HepG2 (cell line): ENCODE results near the gene PPIB. TPM values are rescaled to one million over a fixed set of nuclear protein-coding genes. Genes with fewer than 3 reads are reported as not detected.

Source experiments
- AKAP8 ChIP-seq: sonication (generic); formaldehyde crosslinking; IDR thresholded peaks from 2 replicates; pipeline ENCODE4 v1.5.1; 2020; ENCODE audit warnings: mild to moderate bottlenecking, missing genetic modification reagents
- ARID2 ChIP-seq: sonication (generic); formaldehyde crosslinking; IDR thresholded peaks from 2 replicates; pipeline ENCODE4 v1.8.1; 2022; ENCODE audit warnings: mild to moderate bottlenecking, missing genetic modification reagents, borderline replicate concordance
- BORCS8-MEF2B ChIP-seq: sonication (generic); formaldehyde crosslinking; IDR thresholded peaks from 2 replicates; pipeline ENCODE4 v1.8.0; 2022; ENCODE audit warnings: mild to moderate bottlenecking, missing genetic modification reagents
- POLR2G ChIP-seq: fragments of 200-400 bp; formaldehyde crosslinking; IDR thresholded peaks from 2 replicates; pipeline ENCODE4 v1.6.1; 2018; ENCODE audit warnings: mild to moderate bottlenecking, low read depth, low read length, moderate library complexity
- SP140L ChIP-seq: sonication (generic); formaldehyde crosslinking; IDR thresholded peaks from 2 replicates; pipeline ENCODE4 v1.4.0; 2020; ENCODE audit warnings: missing genetic modification reagents, borderline replicate concordance
- ZBTB1 ChIP-seq: sonication (generic); formaldehyde crosslinking; IDR thresholded peaks from 2 replicates; pipeline ENCODE4 v1.4.0; 2020; ENCODE audit warnings: missing genetic modification reagents, borderline replicate concordance
- polyA plus RNA-seq, 8 experiments: library from polyadenylated mRNA; depleted of rRNA in 3 of 8; stranded (reverse) in 7 of 8; unstranded in 1 of 8; fragments of >200 nt; fragmentation: Illumina TruSeq in 4 of 8; extraction: Trizol in 4 of 8; gene quantifications; 2 replicates each; pipeline versions ENCODE4 v1.2.1 to v1.2.3, GENCODE V29; 2011 to 2016; ENCODE audit warnings: low read depth in 4 of 8, missing spikeins in 1 of 8, mixed read lengths in 1 of 8; ENCODE audit not compliant: insufficient read depth in 1 of 8
- total RNA-seq, 5 experiments: library from RNA; depleted of rRNA; stranded (reverse); fragments of >200 nt; fragmentation: Illumina TruSeq; extraction: Trizol; gene quantifications; 2 replicates each; pipeline ENCODE4 v1.2.3, GENCODE V29; 2016; ENCODE audit warnings: low read depth in 1 of 5
- TF ChIP-seq, protein P1 (sequence below): sonication (generic); formaldehyde crosslinking; IDR thresholded peaks from 2 replicates; pipeline ENCODE4 v1.5.0; 2020; ENCODE audit warnings: mild to moderate bottlenecking, missing genetic modification reagents
- TF ChIP-seq, protein P2 (sequence below): sonication (generic); formaldehyde crosslinking; IDR thresholded peaks from 2 replicates; pipeline ENCODE4 v1.8.0; 2022; ENCODE audit warnings: mild to moderate bottlenecking, missing genetic modification reagents; ENCODE audit not compliant: insufficient replicate concordance

The PPIB gene
- total and polyA plus RNA-seq, 2 of the 13 experiments (the other 11 are each of a cell fraction or from before 2014, with no cell fraction given) = 780 to 882 TPM

DNA sequence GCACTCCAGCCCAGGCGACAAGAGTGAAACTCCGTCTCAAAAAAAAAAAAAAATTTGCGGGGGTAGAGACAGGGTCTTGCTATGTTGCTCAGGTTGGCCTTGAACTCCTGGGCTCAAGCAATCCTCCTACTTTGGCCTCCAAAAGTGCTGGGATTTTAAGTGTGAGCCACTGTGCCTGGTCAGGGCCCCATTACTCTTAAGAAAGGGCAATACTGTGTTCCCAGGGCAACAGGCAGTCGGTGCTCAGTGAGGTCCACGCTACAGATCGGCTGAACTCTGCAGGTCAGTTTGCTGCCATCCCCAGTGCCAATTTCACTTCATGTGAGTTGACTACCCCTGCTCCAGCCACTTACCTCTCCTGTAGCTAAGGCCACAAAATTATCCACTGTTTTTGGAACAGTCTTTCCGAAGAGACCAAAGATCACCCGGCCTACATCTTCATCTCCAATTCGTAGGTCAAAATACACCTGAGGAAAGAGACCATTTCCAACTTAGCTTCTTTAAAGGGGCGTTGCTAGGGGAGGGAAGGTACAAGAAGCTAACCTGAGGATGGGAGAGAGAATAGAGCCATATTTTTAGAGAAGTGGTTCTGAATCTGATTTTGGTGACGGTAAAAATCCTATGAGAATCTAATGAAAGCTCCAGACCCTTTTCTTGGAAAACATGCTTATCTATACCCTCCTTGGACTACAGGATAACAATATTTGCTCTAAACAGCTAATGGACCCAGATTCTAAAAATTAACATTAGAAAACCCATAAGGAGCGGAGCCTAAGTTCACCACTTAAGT lies 939 bp downstream of the PPIB start (continued):
- no peak for TF ChIP-seq ZBTB1 (CRISPR knock-in tag)
- TF ChIP-seq SP140L (CRISPR knock-in tag) = no peak
- TF ChIP-seq AKAP8 (CRISPR knock-in tag) = no peak
- TF ChIP-seq, protein P1, sequence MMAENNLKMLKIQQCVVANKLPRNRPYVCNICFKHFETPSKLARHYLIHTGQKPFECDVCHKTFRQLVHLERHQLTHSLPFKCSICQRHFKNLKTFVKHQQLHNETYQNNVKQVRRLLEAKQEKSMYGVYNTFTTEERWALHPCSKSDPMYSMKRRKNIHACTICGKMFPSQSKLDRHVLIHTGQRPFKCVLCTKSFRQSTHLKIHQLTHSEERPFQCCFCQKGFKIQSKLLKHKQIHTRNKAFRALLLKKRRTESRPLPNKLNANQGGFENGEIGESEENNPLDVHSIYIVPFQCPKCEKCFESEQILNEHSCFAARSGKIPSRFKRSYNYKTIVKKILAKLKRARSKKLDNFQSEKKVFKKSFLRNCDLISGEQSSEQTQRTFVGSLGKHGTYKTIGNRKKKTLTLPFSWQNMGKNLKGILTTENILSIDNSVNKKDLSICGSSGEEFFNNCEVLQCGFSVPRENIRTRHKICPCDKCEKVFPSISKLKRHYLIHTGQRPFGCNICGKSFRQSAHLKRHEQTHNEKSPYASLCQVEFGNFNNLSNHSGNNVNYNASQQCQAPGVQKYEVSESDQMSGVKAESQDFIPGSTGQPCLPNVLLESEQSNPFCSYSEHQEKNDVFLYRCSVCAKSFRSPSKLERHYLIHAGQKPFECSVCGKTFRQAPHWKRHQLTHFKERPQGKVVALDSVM (CRISPR knock-in tag) = peak; percentile 80
- TF ChIP-seq BORCS8-MEF2B (CRISPR knock-in tag) = peak; percentile 37; the same call in 1 of the 2 replicates
- 0 out of 2 replicates have a peak, but pooled peaks have one; percentile 25 for TF ChIP-seq ARID2 (CRISPR knock-in tag)
- TF ChIP-seq, protein P2, sequence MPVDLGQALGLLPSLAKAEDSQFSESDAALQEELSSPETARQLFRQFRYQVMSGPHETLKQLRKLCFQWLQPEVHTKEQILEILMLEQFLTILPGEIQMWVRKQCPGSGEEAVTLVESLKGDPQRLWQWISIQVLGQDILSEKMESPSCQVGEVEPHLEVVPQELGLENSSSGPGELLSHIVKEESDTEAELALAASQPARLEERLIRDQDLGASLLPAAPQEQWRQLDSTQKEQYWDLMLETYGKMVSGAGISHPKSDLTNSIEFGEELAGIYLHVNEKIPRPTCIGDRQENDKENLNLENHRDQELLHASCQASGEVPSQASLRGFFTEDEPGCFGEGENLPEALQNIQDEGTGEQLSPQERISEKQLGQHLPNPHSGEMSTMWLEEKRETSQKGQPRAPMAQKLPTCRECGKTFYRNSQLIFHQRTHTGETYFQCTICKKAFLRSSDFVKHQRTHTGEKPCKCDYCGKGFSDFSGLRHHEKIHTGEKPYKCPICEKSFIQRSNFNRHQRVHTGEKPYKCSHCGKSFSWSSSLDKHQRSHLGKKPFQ (CRISPR knock-in tag) = peak; percentile 70
- TF ChIP-seq POLR2G = 0 out of 2 replicates have a peak, but pooled peaks have one; percentile 38
